ENCODE measurements around the gene CADPS2.

- TF ChIP-seq CTCF (optimal IDR thresholded peaks at IDR 0.05 in 1 of 3, IDR thresholded peaks at IDR 0.05 in 1 of 3, conservative IDR thresholded peaks at IDR 0.05 in 1 of 3; ENCODE audit: extremely low read depth in 1 of 3, insufficient read depth in 2 of 3, low read length in 3 of 3) (no peak), EZH2 (IDR thresholded peaks at IDR 0.05; ENCODE audit: low read length) (no peak)
Measured at GRCh38 chr7:122790132-122790531, 96.1 kb downstream of the CADPS2 start.

Measured in keratinocyte (primary cell).